Suprapubic skin (tissue), 4 donors: ENCODE results near the gene LRRC18. TPM values are rescaled to one million over a fixed set of nuclear protein-coding genes. Genes with fewer than 3 reads are reported as not detected.

Experiments
- DNase-seq, 2 donors: peaks; one replicate each; pipeline ENCODE4 v3.0.0-alpha.2; 2019; ENCODE audit warnings: low spot score in 2 of 2
- H3K27ac ChIP-seq: fragments of 200-600 bp; sonication (generic); one replicate; pipeline ENCODE4 v1.5.1; 2019
- H3K27me3 ChIP-seq: fragments of 200-600 bp; sonication (generic); one replicate; pipeline ENCODE4 v1.5.1; 2019
- H3K36me3 ChIP-seq: fragments of 200-600 bp; sonication (generic); one replicate; pipeline ENCODE4 v1.5.1; 2019
- H3K4me1 ChIP-seq: fragments of 200-600 bp; sonication (generic); one replicate; pipeline ENCODE4 v1.5.1; 2019
- H3K4me3 ChIP-seq: fragments of 200-600 bp; sonication (generic); one replicate; pipeline ENCODE4 v1.5.1; 2019; ENCODE audit warnings: mild to moderate bottlenecking
- H3K9me3 ChIP-seq: fragments of 200-600 bp; sonication (generic); one replicate; pipeline ENCODE4 v1.5.1; 2019
- CTCF ChIP-seq, 2 donors: fragments of 200-600 bp in 1 of 2; fragments of 450-650 bp in 1 of 2; sonication (generic) in 1 of 2; IDR thresholded peaks; one replicate each; pipeline ENCODE4 v1.5.1; 2016 to 2019; ENCODE audit warnings: antibody characterized with exemption in 2 of 2, mild to moderate bottlenecking in 1 of 2, moderate library complexity in 1 of 2
- EP300 ChIP-seq: sonication (generic); formaldehyde crosslinking; IDR thresholded peaks from one replicate; pipeline ENCODE4 v1.6.1; 2017; ENCODE audit warnings: antibody characterized with exemption
- POLR2A ChIP-seq, 2 donors: fragments of 450-650 bp; IDR thresholded peaks; one replicate each; pipeline ENCODE4 v1.6.1; 2017; ENCODE audit warnings: antibody characterized with exemption in 2 of 2, mild to moderate bottlenecking in 2 of 2, moderate library complexity in 2 of 2
- POLR2AphosphoS5 ChIP-seq, 3 donors: sonication (generic); formaldehyde crosslinking; IDR thresholded peaks; one replicate each; pipeline ENCODE4 v1.6.1; 2017; ENCODE audit warnings: antibody characterized with exemption in 3 of 3
- WGBS: methylation state at CpG from one replicate; pipeline ENCODE4 v1.1.5; 2018; 5-methylcytosine and 5-hydroxymethylcytosine counted together
- total RNA-seq, 4 donors: library from RNA; depleted of rRNA; stranded (reverse); fragments of >200 nt; gene quantifications; one replicate each; pipeline ENCODE4 v1.1.0, GENCODE V29; 2016

Gene LRRC18
- total RNA-seq, 4 donors from 2014 or later, result not detected

- no peak overlapping the region for H3K4me3 ChIP-seq
- DNase-seq, result no peak
- no peaks in the 10 kb centered on the region for H3K4me1 ChIP-seq
- TF ChIP-seq CTCF (IDR thresholded peaks at IDR 0.05) (no peak), POLR2A (IDR thresholded peaks at IDR 0.05) (no peak)
- H3K27me3 ChIP-seq, result no peaks in the 10 kb centered on the region
- no peak overlapping the region for H3K27ac ChIP-seq
- 90% methylated on average over 1 of the region's 1 CpG for WGBS
- no peaks in the 10 kb centered on the region for H3K36me3 ChIP-seq
- no peaks in the 10 kb centered on the region for H3K9me3 ChIP-seq
These were observed 13.4 kb downstream of the LRRC18 start for GRCh38 chr10:48926255-48926654.

- H3K9me3 ChIP-seq, result no peaks in the 10 kb centered on the region
- no peaks in the 10 kb centered on the region for H3K4me1 ChIP-seq
- TF ChIP-seq CTCF (IDR thresholded peaks at IDR 0.05) (no peak), POLR2A (IDR thresholded peaks at IDR 0.05) (no peak), POLR2AphosphoS5 (IDR thresholded peaks at IDR 0.05) (no peak), EP300 (no peak)
- WGBS, result 96% methylated on average over 4 of the region's 4 CpGs
- H3K36me3 ChIP-seq, result no peaks in the 10 kb centered on the region
- H3K4me3 ChIP-seq, result no peak overlapping the region
- DNase-seq, result no peak
- no peaks in the 10 kb centered on the region for H3K27me3 ChIP-seq
- no peak overlapping the region for H3K27ac ChIP-seq
These were observed 14.7 kb downstream of the LRRC18 start for GRCh38 chr10:48924988-48925387.

GRCh38 chr10:48923748-48924147, 15.9 kb downstream of the LRRC18 start:
- Histone ChIP-seq H3K36me3 (no peaks in the 10 kb centered on the region), H3K27me3 (no peaks in the 10 kb centered on the region), H3K27ac (no peak overlapping the region), H3K4me1 (no peaks in the 10 kb centered on the region), H3K4me3 (no peak overlapping the region), H3K9me3 (no peaks in the 10 kb centered on the region)
- no peak for DNase-seq
- TF ChIP-seq EP300 (no peak), POLR2AphosphoS5 (IDR thresholded peaks at IDR 0.05) (no peak), CTCF (IDR thresholded peaks at IDR 0.05) (no peak), POLR2A (IDR thresholded peaks at IDR 0.05) (no peak)
- 70% methylated on average over 2 of the region's 3 CpGs for WGBS

- TF ChIP-seq POLR2AphosphoS5 (IDR thresholded peaks at IDR 0.05) (no peak), POLR2A (IDR thresholded peaks at IDR 0.05) (no peak), CTCF (IDR thresholded peaks at IDR 0.05) (no peak), EP300 (no peak)
- DNase-seq, result no peak
These were observed 26.0 kb downstream of the LRRC18 start for GRCh38 chr10:48913674-48914073.

GRCh38 chr10:48910548-48910947, 29.1 kb downstream of the LRRC18 start:
- no peak for DNase-seq
- no peaks in the 10 kb centered on the region for H3K36me3 ChIP-seq
- no peaks in the 10 kb centered on the region for H3K9me3 ChIP-seq
- TF ChIP-seq POLR2A (IDR thresholded peaks at IDR 0.05) (no peak), EP300 (no peak), CTCF (IDR thresholded peaks at IDR 0.05) (no peak), POLR2AphosphoS5 (IDR thresholded peaks at IDR 0.05) (no peak)
- WGBS, result 91% methylated on average over 5 of the region's 5 CpGs
- no peak overlapping the region for H3K4me3 ChIP-seq
- H3K27me3 ChIP-seq, result no peaks in the 10 kb centered on the region
- H3K27ac ChIP-seq, result no peak overlapping the region
- no peaks in the 10 kb centered on the region for H3K4me1 ChIP-seq

More at GRCh38 chr10:48913674-48914073, 26.0 kb downstream of the LRRC18 start:
- Histone ChIP-seq H3K27ac (no peak overlapping the region), H3K9me3 (no peaks in the 10 kb centered on the region), H3K36me3 (no peaks in the 10 kb centered on the region), H3K4me3 (no peak overlapping the region), H3K4me1 (no peaks in the 10 kb centered on the region), H3K27me3 (no peaks in the 10 kb centered on the region)
- WGBS, result 97% methylated on average over 13 of the region's 14 CpGs
